Liver (tissue), 9 donors: Measurements from ENCODE around the gene SMAD7. TPM values are rescaled to one million over a fixed set of nuclear protein-coding genes. Genes with fewer than 3 reads are reported as not detected.

Experiments used
- DNase-seq: peaks from one replicate; pipeline ENCODE4 v3.0.0-alpha.2; 2017; ENCODE audit warnings: low spot score
- H3K27ac ChIP-seq, 2 donors: one replicate each; pipeline ENCODE4 v1.7.0; 2013; ENCODE audit warnings: inconsistent platforms in 2 of 2, low read length in 2 of 2, control low read depth in 1 of 2, low read depth in 1 of 2, mild to moderate bottlenecking in 1 of 2
- H3K27me3 ChIP-seq, 4 donors: one replicate each; pipeline versions ENCODE4 v1.6.1 to v1.7.0; 2013; ENCODE audit warnings: low read length in 3 of 4, inconsistent platforms in 1 of 4, mild to moderate bottlenecking in 1 of 4, moderate library complexity in 1 of 4; ENCODE audit not compliant: control insufficient read depth in 4 of 4, insufficient read depth in 4 of 4
- H3K36me3 ChIP-seq, 4 donors: one replicate each; pipeline versions ENCODE4 v1.6.1 to v1.7.0; 2013; ENCODE audit warnings: low read length in 3 of 4, mild to moderate bottlenecking in 3 of 4, low read depth in 1 of 4, moderate library complexity in 1 of 4; ENCODE audit not compliant: control insufficient read depth in 4 of 4, insufficient read depth in 3 of 4
- H3K4me1 ChIP-seq, 4 donors: one replicate each; pipeline versions ENCODE4 v1.6.1 to v1.7.0; 2013; ENCODE audit warnings: low read length in 3 of 4, mild to moderate bottlenecking in 3 of 4, moderate library complexity in 1 of 4; ENCODE audit not compliant: control insufficient read depth in 4 of 4, insufficient read depth in 4 of 4
- H3K4me3 ChIP-seq, 3 donors: one replicate each; pipeline versions ENCODE4 v1.6.1 to v1.7.0; 2013; ENCODE audit warnings: low read length in 3 of 3, control low read depth in 1 of 3, low read depth in 1 of 3, mild to moderate bottlenecking in 1 of 3
- H3K9ac ChIP-seq, 2 donors: one replicate each; pipeline ENCODE4 v1.7.0; 2013; ENCODE audit warnings: low read length in 2 of 2, mild to moderate bottlenecking in 2 of 2, moderate library complexity in 2 of 2, control low read depth in 1 of 2, low read depth in 1 of 2
- H3K9me3 ChIP-seq, 4 donors: one replicate each; pipeline versions ENCODE4 v1.6.1 to v1.7.0; 2013; ENCODE audit warnings: low read length in 3 of 4; ENCODE audit not compliant: control insufficient read depth in 4 of 4
- CTCF ChIP-seq: fragments of 150-350 bp; IDR thresholded peaks from 2 replicates; pipeline ENCODE4 v1.5.1; 2017; ENCODE audit warnings: improper control_type of control experiment, low read depth, low read length; ENCODE audit not compliant: missing input control
- FOXA2 ChIP-seq: IDR thresholded peaks from 2 replicates; pipeline ENCODE4 v1.6.1; 2016; ENCODE audit warnings: antibody characterized with exemption
- GABPA ChIP-seq, 2 donors: IDR thresholded peaks in 1 of 2; conservative IDR thresholded peaks in 1 of 2; 2 replicates each; pipeline ENCODE4 v1.6.1; 2016; ENCODE audit warnings: antibody characterized with exemption in 2 of 2, mild to moderate bottlenecking in 1 of 2, moderate library complexity in 1 of 2
- JUND ChIP-seq, 2 donors: IDR thresholded peaks; 2 replicates each; pipeline ENCODE4 v1.6.1; 2016; ENCODE audit warnings: antibody characterized with exemption in 2 of 2
- MAX ChIP-seq: IDR thresholded peaks from 2 replicates; pipeline ENCODE4 v1.6.1; 2016; ENCODE audit warnings: antibody characterized with exemption
- NR2F2 ChIP-seq: IDR thresholded peaks from 2 replicates; pipeline ENCODE4 v1.6.1; 2016; ENCODE audit warnings: antibody characterized with exemption
- RAD21 ChIP-seq, 2 donors: IDR thresholded peaks; 2 replicates each; pipeline ENCODE4 v1.6.1; 2016; ENCODE audit warnings: antibody characterized with exemption in 2 of 2, mild to moderate bottlenecking in 2 of 2
- REST ChIP-seq: IDR thresholded peaks from 2 replicates; pipeline ENCODE4 v1.6.1; 2016; ENCODE audit warnings: antibody characterized with exemption, mild to moderate bottlenecking
- RXRA ChIP-seq, 2 donors: IDR thresholded peaks; 2 replicates each; pipeline ENCODE4 v1.6.1; 2017 to 2018; ENCODE audit warnings: antibody characterized with exemption in 2 of 2, mild to moderate bottlenecking in 1 of 2
- TAF1 ChIP-seq: conservative IDR thresholded peaks from 2 replicates; pipeline ENCODE4 v1.6.1; 2016; ENCODE audit warnings: antibody characterized with exemption, mild to moderate bottlenecking
- ZBTB33 ChIP-seq: IDR thresholded peaks from 2 replicates; pipeline ENCODE4 v1.6.1; 2016; ENCODE audit warnings: antibody characterized with exemption
- WGBS: extraction: QIAGEN DNeasy Blood & Tissue Kit; methylation state at CpG from one replicate; pipeline ENCODE4 v1.1.7; 2013; 5-methylcytosine and 5-hydroxymethylcytosine counted together
- polyA plus RNA-seq, 2 donors: library from polyadenylated mRNA; stranded (reverse) in 1 of 2; unstranded in 1 of 2; fragments of 200-250 nt in 1 of 2; fragments of >200 nt in 1 of 2; fragmentation: Nextera tagmentation in 1 of 2; extraction: Ambion mirVana in 1 of 2; gene quantifications; one replicate each; pipeline versions ENCODE4 v1.2.1 to v1.2.3, GENCODE V29; 2013 to 2015
- total RNA-seq, 2 donors: library from RNA; depleted of rRNA; stranded (reverse); fragments of >200 nt; gene quantifications; one replicate each; pipeline ENCODE4 v1.2.3, GENCODE V29; 2014
- donor health status: healthy.
- donor health status: healthy.
- donor health status: healthy.
- donor health status: healthy.
- donor health status: healthy.

Gene SMAD7
- total and polyA plus RNA-seq, 4 donors: 3.2 to 11.8 (median 10.1) TPM

GRCh38 chr18:48934723-48935432, 15.9 kb downstream of the SMAD7 start:
- Histone ChIP-seq H3K9me3 (no peaks in the 10 kb centered on the region), H3K9ac (peak overlapping the region in 1 of 2 donors; percentile 11), H3K27me3 (no peaks in the 10 kb centered on the region), H3K36me3 (peaks cover 0 to 2% (median 0%) of the 10 kb centered on the region in 4 donors), H3K4me3 (no peak overlapping the region), H3K27ac (peak overlapping the region; percentile 73 to 85), H3K4me1 (peaks cover 36 to 81% (median 68%) of the 10 kb centered on the region in 4 donors)
- no peak for DNase-seq
- 40% methylated on average over 14 of the region's 14 CpGs for WGBS
- TF ChIP-seq REST: no peak
- peak; percentile 29 to 31 for TF ChIP-seq GABPA (IDR thresholded peaks at IDR 0.05 in 1 of 2, conservative IDR thresholded peaks at IDR 0.05 in 1 of 2)
- peak; percentile 30 for TF ChIP-seq NR2F2
- TF ChIP-seq RXRA (IDR thresholded peaks at IDR 0.05): peak in 1 of 2 donors; percentile 16
- TF ChIP-seq RAD21 (IDR thresholded peaks at IDR 0.05): peak in 1 of 2 donors; percentile 15
- TF ChIP-seq CTCF: no peak

GRCh38 chr18:48934415-48934722, 16.4 kb downstream of the SMAD7 start:
- no peak for TF ChIP-seq FOXA2
- no peak for TF ChIP-seq TAF1
- TF ChIP-seq RXRA (IDR thresholded peaks at IDR 0.05): no peak
- TF ChIP-seq MAX: no peak
- TF ChIP-seq JUND (IDR thresholded peaks at IDR 0.05): no peak
- no peak for TF ChIP-seq ZBTB33
- TF ChIP-seq NR2F2: no peak
- no peak for DNase-seq
- Histone ChIP-seq H3K36me3 (peaks cover 0 to 2% (median 0%) of the 10 kb centered on the region in 4 donors), H3K9ac (peak overlapping the region in 1 of 2 donors; percentile 11), H3K4me3 (no peak overlapping the region), H3K4me1 (peaks cover 40 to 81% (median 67%) of the 10 kb centered on the region in 4 donors), H3K27ac (peak overlapping the region; percentile 73 to 85), H3K9me3 (no peaks in the 10 kb centered on the region), H3K27me3 (no peaks in the 10 kb centered on the region)
- 71% methylated on average over 3 of the region's 3 CpGs for WGBS
